Left lung (tissue), 14 donors: ENCODE results near the gene KRTAP26-1. TPM values are rescaled to one million over a fixed set of nuclear protein-coding genes. Genes with fewer than 3 reads are reported as not detected.

Experiments
- ATAC-seq: fragments of 200-7000 bp; cut with Tn5 transposase; one replicate; pipeline ENCODE4 v1.9.1; 2020; ENCODE audit warnings: moderate library complexity
- DNase-seq, 4 donors: peaks; one replicate each; pipeline ENCODE4 v3.0.0-alpha.2; 2013 to 2020
- H3K27ac ChIP-seq, 2 donors: fragments of 200-600 bp; sonication (generic) in 1 of 2; one replicate each; pipeline versions ENCODE4 v1.5.0 to v1.8.0; 2020 to 2021
- H3K27me3 ChIP-seq, 2 donors: fragments of 200-600 bp; sonication (generic) in 1 of 2; one replicate each; pipeline versions ENCODE4 v1.5.0 to v1.8.0; 2020 to 2021
- H3K36me3 ChIP-seq, 2 donors: fragments of 200-600 bp; sonication (generic) in 1 of 2; one replicate each; pipeline versions ENCODE4 v1.5.0 to v1.8.0; 2020 to 2021
- H3K4me1 ChIP-seq, 2 donors: fragments of 200-600 bp; one replicate each; pipeline ENCODE4 v1.8.0; 2021
- H3K4me3 ChIP-seq, 2 donors: fragments of 200-600 bp; sonication (generic) in 1 of 2; one replicate each; pipeline versions ENCODE4 v1.5.0 to v1.8.0; 2020 to 2021; ENCODE audit warnings: mild to moderate bottlenecking in 1 of 2
- H3K9me3 ChIP-seq, 2 donors: fragments of 200-600 bp; sonication (generic) in 1 of 2; one replicate each; pipeline versions ENCODE4 v1.5.0 to v1.8.0; 2020 to 2021
- intact Hi-C, 2 donors: fragments of 100-400 bp; cut with DNase I; formaldehyde crosslinking; loops; one replicate each; pipeline versions ENCODE4 v1.11.2 to v1.14.2; 2022
- long read RNA-seq, 12 donors: library from polyadenylated mRNA in 2 of 12; unstranded in 2 of 12; transcript quantifications; one replicate each; pipeline ENCODE4 v2.0.0 and lab custom pipeline, GENCODE V29; 2019 to 2026
- polyA plus RNA-seq, 6 donors: library from polyadenylated mRNA; unstranded; fragments of 120-200 nt; gene quantifications; one replicate each; pipeline ENCODE4 v1.2.1, GENCODE V29; 2013; ENCODE audit not compliant: insufficient read length in 6 of 6
- total RNA-seq, 2 donors: library from RNA; stranded (reverse); fragmentation: NEBNext Ultra II Directional; extraction: Animal tissue kit (Norgen Biotek cat#: 25700); gene quantifications; one replicate each; pipeline ENCODE4 v1.2.1, GENCODE V29; 2021
- TF ChIP-seq, protein P1 (sequence below), 2 donors: fragments of 200-600 bp; sonication (generic) in 1 of 2; IDR thresholded peaks; one replicate each; pipeline versions ENCODE4 v1.5.0 to v1.8.0; 2021; ENCODE audit warnings: antibody characterized with exemption in 2 of 2
- donor health status: DM: no; HTN: yes; CAD: no.
- donor health status: DM: no; HTN: no; CAD: no.

Gene KRTAP26-1, protein sequence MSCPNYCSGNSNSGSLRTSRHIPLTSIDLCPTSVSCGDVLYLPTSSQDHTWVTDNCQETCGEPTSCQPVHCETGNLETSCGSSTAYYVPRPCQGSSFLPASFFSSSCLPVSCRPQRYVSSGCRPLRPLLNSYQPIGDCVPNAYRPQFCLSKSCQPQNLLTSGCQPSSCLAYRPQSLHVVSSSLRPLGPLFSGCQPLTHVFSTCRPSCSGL
- total RNA-seq (not detected), polyA plus RNA-seq (not detected)
- long read RNA-seq, donor 1, result 0 reads
- long read RNA-seq, donor 2, result 0 reads
- long read RNA-seq, donor 3, result 0 reads
- long read RNA-seq, donor 4, result 0 reads
- long read RNA-seq, donor 5, result 0 reads
- long read RNA-seq, donor 6, result 0 reads
- long read RNA-seq, donor 7, result 0 reads
- long read RNA-seq, donor 8, result 0 reads
- long read RNA-seq, donor 9, result 0 reads
- long read RNA-seq, donor 10, result 0 reads
- long read RNA-seq, donor 11, result 0 reads
- long read RNA-seq, donor 12, result 0 reads

DNA sequence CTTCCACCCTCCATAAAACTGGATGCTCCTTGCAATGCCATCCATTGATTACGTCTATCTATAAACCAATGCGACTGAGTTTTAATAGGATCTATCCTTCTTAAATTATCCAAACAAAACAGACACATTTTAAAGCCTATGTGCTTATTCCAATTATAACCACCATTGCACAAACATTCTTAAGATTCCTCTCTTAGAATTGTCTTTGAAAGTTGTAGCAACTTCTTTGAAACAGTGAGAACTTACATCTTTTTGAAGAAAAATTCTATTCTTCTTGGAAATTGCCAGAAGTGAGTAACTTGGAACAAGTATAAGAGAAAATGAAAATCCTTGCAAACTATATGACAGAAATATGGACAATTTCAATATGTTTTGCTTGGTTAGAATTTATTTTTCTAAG, at the start of gene KRTAP26-1:
TSS of gene KRTAP26-1 (minus strand) at position 101 of the 400 bp plus-strand sequence. CDS start 280 bp downstream, outside the sequence.
- H3K36me3 ChIP-seq, result no peaks in the 10 kb centered on the region
- intact Hi-C loops, result no loop called here
- DNase-seq (no peak), ATAC-seq (no peak)
- H3K4me1 ChIP-seq, result no peaks in the 10 kb centered on the region
- H3K4me3 ChIP-seq, result no peak within 1 kb of the TSS
- H3K9me3 ChIP-seq, result no peaks in the 10 kb centered on the region
- H3K27me3 ChIP-seq, result no peaks in the 10 kb centered on the region
- H3K27ac ChIP-seq, result no peak within 1 kb of the TSS
- TF ChIP-seq, protein P1, sequence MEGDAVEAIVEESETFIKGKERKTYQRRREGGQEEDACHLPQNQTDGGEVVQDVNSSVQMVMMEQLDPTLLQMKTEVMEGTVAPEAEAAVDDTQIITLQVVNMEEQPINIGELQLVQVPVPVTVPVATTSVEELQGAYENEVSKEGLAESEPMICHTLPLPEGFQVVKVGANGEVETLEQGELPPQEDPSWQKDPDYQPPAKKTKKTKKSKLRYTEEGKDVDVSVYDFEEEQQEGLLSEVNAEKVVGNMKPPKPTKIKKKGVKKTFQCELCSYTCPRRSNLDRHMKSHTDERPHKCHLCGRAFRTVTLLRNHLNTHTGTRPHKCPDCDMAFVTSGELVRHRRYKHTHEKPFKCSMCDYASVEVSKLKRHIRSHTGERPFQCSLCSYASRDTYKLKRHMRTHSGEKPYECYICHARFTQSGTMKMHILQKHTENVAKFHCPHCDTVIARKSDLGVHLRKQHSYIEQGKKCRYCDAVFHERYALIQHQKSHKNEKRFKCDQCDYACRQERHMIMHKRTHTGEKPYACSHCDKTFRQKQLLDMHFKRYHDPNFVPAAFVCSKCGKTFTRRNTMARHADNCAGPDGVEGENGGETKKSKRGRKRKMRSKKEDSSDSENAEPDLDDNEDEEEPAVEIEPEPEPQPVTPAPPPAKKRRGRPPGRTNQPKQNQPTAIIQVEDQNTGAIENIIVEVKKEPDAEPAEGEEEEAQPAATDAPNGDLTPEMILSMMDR (IDR thresholded peaks at IDR 0.05), result no peak

DNA sequence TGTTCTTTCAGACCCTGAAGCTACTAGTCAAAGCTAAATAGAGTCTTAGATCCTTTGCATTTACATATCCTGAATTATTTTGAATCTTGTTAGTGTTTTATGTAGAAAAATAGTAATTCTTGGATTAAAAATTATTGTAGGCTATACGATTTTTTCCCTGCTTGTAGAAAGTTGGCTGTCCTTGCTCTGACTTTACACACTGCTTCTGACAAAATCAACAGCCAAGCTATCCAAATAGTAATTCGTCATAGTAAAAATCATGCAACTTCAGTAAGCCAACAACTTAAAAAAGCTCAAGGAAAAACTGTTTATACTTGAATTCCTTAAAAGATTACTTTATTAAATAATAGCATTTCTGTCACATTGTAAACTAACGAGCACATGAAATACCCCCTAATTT, 35.8 kb upstream of the KRTAP26-1 start:
- no peaks in the 10 kb centered on the region for H3K4me1 ChIP-seq
- ATAC-seq (no peak), DNase-seq (no peak)
- intact Hi-C loops, result no loop called here
- no peaks in the 10 kb centered on the region for H3K27me3 ChIP-seq
- H3K4me3 ChIP-seq, result no peak overlapping the region
- H3K27ac ChIP-seq, result no peak overlapping the region
- no peaks in the 10 kb centered on the region for H3K36me3 ChIP-seq
- TF ChIP-seq, protein P1 (IDR thresholded peaks at IDR 0.05), result no peak
- no peaks in the 10 kb centered on the region for H3K9me3 ChIP-seq

DNA sequence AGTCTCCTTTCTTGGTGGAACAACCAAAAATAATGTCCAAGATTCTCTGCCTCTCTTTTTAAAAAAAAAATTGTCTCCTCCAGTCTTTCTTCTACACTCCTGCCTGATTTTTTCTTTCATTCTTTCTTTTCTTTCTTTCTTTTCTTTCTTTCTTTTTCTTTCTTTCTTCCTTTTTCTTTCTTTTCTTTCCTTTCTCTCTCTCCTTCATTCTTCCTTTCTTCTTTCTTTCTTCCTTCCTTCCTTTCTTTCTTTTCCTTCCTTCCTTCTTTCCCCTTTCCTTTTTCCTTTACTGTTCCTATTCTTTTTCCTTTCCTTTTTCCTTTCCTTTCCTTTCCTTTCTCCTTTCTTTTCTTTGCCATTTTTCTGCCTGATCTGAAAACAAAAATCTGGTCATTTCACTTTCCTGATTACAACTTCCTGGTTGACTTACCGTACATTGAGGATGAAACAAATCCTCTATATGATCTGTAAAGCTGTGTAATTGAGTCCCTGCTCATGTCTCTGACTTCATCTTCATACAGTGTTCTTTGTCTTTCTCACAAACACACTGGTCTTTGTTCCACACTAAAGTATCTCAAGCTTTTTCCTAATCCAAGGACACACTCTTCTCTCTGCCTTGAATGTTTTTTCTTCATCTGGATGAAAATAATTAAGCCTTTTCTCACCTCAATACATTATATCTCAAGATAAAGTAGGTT, 34.3 kb upstream of the KRTAP26-1 start:
- no peaks in the 10 kb centered on the region for H3K9me3 ChIP-seq
- no peak for DNase-seq
- no peaks in the 10 kb centered on the region for H3K36me3 ChIP-seq
- no peak overlapping the region for H3K27ac ChIP-seq
- intact Hi-C loops, result no loop called here
- no peak for ATAC-seq
- H3K4me1 ChIP-seq, result no peaks in the 10 kb centered on the region
- no peak overlapping the region for H3K4me3 ChIP-seq
- H3K27me3 ChIP-seq, result no peaks in the 10 kb centered on the region
- TF ChIP-seq, protein P1 (IDR thresholded peaks at IDR 0.05), result no peak

DNA sequence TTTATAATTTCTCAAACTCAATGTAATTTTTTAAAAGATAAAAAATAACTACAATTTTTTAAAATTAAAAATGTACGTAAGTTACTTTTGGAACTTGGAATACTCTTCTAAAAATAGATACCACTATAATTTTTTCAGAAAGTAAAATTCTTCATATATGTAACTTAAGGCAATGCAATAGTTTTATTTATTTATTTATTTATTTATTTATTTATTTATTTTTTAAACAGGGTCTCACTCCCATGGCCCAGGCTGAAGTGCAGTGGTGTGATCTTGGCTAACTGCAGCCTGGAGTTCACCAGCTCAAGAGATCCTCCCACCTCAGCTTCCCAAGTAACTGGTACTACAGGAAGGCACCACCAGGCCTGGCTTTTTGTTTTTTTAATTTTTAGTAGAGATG, 31.4 kb upstream of the KRTAP26-1 start:
- intact Hi-C loops, result no loop called here
- no peak overlapping the region for H3K4me3 ChIP-seq
- DNase-seq (no peak), ATAC-seq (no peak)
- no peaks in the 10 kb centered on the region for H3K36me3 ChIP-seq
- no peaks in the 10 kb centered on the region for H3K4me1 ChIP-seq
- TF ChIP-seq, protein P1 (IDR thresholded peaks at IDR 0.05), result no peak
- no peaks in the 10 kb centered on the region for H3K9me3 ChIP-seq
- no peaks in the 10 kb centered on the region for H3K27me3 ChIP-seq
- H3K27ac ChIP-seq, result no peak overlapping the region

DNA sequence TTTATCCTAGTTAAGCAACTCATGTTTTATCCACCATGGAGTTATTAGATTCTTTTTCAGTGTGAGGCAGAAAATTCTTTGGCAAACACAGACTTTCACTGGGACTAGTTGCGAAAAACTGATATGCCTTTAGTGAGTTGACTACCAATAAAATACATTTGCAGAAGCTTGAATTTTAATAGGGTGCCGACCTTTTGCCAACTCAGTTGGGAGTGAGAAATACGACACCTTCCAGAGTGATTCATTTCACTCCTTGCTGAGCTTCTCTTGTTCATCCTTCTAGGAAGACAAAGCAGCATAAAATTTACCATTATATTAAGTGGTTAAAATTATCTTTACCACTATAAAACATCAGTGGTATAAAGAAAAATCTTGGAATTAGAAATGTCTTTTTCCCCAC, 29.5 kb upstream of the KRTAP26-1 start:
- Histone ChIP-seq H3K27ac (no peak overlapping the region), H3K36me3 (no peaks in the 10 kb centered on the region), H3K27me3 (no peaks in the 10 kb centered on the region), H3K9me3 (peaks cover 0 to 10% of the 10 kb centered on the region in 2 donors), H3K4me3 (no peak overlapping the region), H3K4me1 (no peaks in the 10 kb centered on the region)
- TF ChIP-seq, protein P1 (IDR thresholded peaks at IDR 0.05), result no peak
- intact Hi-C loops, result no loop called here
- ATAC-seq, result no peak
- no peak for DNase-seq
